B cell (primary cell): ENCODE data around the gene HARBI1.

Experiments used
- CTCF ChIP-seq: fragments of 200-600 bp; IDR thresholded peaks from one replicate; pipeline ENCODE4 v1.8.0; 2022; ENCODE audit warnings: antibody characterized with exemption, mild to moderate bottlenecking
- EZH2 ChIP-seq: IDR thresholded peaks from 2 replicates; pipeline ENCODE4 v1.6.1; 2012; ENCODE audit warnings: borderline replicate concordance, low read depth, mild to moderate bottlenecking, moderate library complexity, low read length; ENCODE audit not compliant: insufficient read depth, poor library complexity, severe bottlenecking

- TF ChIP-seq CTCF (no peak), EZH2 (no peak)
Measured at GRCh38 chr11:46562527-46562926, 54.5 kb downstream of the HARBI1 start.
